GM15510 (cell line): ENCODE results near the gene NUP160.
A peak's percentile ranks its signal among the peaks of the same experiment; 100 is the strongest.

Experiments used
- POLR2A ChIP-seq: IDR thresholded peaks from 3 replicates; pipeline ENCODE4 v1.6.1; 2011; ENCODE audit warnings: borderline replicate concordance; ENCODE audit not compliant: insufficient read length; ENCODE audit errors: extremely low read depth

The NUP160 gene

GRCh38 chr11:47847892-47848699 is at the start of gene NUP160:
TSS of gene NUP160 (minus strand) at chr11:47848350. CDS start at chr11:47848318, 32 bp downstream.
- peak; percentile 86 for TF ChIP-seq POLR2A

- TF ChIP-seq POLR2A, result no peak
These were observed 48.0 kb upstream of the NUP160 start for GRCh38 chr11:47896199-47896598.

GRCh38 chr11:47895035-47895434 is 46.9 kb upstream of the NUP160 start:
- no peak for TF ChIP-seq POLR2A

GRCh38 chr11:47891886-47892285 is 43.7 kb upstream of the NUP160 start:
- TF ChIP-seq POLR2A, result no peak

- TF ChIP-seq POLR2A, result no peak
These were observed 41.7 kb upstream of the NUP160 start for GRCh38 chr11:47889714-47890441.

GRCh38 chr11:47887910-47888569 is 39.9 kb upstream of the NUP160 start:
- no peak for TF ChIP-seq POLR2A

GRCh38 chr11:47886096-47886495 is 37.9 kb upstream of the NUP160 start:
- no peak for TF ChIP-seq POLR2A

GRCh38 chr11:47881145-47881544 is 33.0 kb upstream of the NUP160 start:
- no peak for TF ChIP-seq POLR2A

GRCh38 chr11:47879259-47880158 is 31.4 kb upstream of the NUP160 start:
- TF ChIP-seq POLR2A, result no peak

GRCh38 chr11:47870404-47870803 is 22.3 kb upstream of the NUP160 start:
- no peak for TF ChIP-seq POLR2A

GRCh38 chr11:47869544-47870393 is 21.6 kb upstream of the NUP160 start:
- TF ChIP-seq POLR2A, result no peak

- no peak for TF ChIP-seq POLR2A
These were observed 19.7 kb upstream of the NUP160 start for GRCh38 chr11:47867823-47868222.

- TF ChIP-seq POLR2A, result no peak
These were observed 16.8 kb upstream of the NUP160 start for GRCh38 chr11:47864901-47865300.
